Measurements from ENCODE around the gene ZNF446. TPM values are rescaled to one million over a fixed set of nuclear protein-coding genes. Genes with fewer than 3 reads are reported as not detected.

ZNF446 gene
- total RNA-seq, 1 donor: 7.3 TPM

DNA sequence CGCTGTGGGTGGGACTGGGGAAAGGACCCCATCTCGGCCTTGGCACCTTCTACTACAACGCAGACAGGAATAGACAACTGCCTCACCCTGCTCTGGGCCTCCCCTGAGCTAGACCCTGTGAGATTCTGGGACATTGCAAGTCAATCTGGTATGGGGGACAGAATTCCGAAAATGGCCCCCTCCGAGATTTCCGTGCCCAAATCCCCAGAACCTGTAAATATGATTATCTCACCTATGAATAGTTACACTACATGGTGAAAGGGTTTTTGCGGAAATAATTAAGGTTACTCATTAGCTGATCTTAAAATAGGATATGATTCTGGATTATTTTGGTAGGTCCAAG is 44.1 kb downstream of the ZNF446 start:
- H3K4me3 ChIP-seq (ENCODE audit: low read depth, low read length): peak overlapping the region; percentile 85
- DNase-seq (ENCODE audit: low read depth): no peak
- TF ChIP-seq, protein P1, sequence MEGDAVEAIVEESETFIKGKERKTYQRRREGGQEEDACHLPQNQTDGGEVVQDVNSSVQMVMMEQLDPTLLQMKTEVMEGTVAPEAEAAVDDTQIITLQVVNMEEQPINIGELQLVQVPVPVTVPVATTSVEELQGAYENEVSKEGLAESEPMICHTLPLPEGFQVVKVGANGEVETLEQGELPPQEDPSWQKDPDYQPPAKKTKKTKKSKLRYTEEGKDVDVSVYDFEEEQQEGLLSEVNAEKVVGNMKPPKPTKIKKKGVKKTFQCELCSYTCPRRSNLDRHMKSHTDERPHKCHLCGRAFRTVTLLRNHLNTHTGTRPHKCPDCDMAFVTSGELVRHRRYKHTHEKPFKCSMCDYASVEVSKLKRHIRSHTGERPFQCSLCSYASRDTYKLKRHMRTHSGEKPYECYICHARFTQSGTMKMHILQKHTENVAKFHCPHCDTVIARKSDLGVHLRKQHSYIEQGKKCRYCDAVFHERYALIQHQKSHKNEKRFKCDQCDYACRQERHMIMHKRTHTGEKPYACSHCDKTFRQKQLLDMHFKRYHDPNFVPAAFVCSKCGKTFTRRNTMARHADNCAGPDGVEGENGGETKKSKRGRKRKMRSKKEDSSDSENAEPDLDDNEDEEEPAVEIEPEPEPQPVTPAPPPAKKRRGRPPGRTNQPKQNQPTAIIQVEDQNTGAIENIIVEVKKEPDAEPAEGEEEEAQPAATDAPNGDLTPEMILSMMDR (IDR thresholded peaks at IDR 0.05; ENCODE audit: insufficient read depth, low read depth, low read length): no peak

DNA sequence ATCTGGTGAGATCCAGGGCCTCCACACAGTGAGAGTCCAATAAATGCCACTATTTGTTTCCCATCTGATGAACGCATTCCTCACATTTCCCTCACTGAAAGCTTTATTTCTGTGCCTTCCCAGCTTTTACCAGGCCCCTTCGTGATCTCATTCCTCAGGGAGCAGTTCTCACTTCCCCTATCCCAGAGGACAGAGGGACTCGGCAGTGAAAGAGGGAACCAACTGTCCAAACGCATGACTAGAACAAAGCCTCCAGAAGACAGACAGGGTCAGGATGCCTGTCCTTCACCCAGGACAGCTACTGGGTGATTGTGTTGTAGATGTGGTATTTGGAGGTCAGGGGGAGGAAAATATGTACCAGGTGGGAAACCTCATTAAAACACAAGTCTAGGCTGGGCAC is 45.5 kb downstream of the ZNF446 start:
- TF ChIP-seq, protein P1 (IDR thresholded peaks at IDR 0.05; ENCODE audit: insufficient read depth, low read depth, low read length): no peak
- no peak for DNase-seq (ENCODE audit: low read depth)
- H3K4me3 ChIP-seq (ENCODE audit: low read depth, low read length): no peak overlapping the region

DNA sequence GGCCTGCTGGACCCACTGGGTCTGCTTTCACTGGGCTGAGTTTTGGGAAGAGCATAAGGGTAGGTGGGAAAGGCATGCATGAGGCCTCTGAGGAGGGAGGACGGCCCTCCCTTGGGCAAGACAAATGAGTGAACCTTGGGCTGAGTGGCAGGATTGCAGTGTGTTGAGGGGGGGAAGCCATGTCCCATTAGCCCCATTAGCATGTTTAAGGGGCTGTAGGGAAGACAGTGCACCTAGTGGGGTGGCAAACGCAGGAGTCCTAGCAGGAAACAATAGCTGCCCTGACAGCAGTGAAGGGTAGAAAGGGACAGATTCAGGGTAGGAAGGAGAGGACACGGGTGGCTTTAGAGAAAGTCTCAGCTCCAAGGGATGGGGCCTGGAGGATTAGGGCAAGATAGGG is 46.6 kb downstream of the ZNF446 start:
- no peak for DNase-seq (ENCODE audit: low read depth)
- TF ChIP-seq, protein P1 (IDR thresholded peaks at IDR 0.05; ENCODE audit: insufficient read depth, low read depth, low read length): no peak
- H3K4me3 ChIP-seq (ENCODE audit: low read depth, low read length): no peak overlapping the region

DNA sequence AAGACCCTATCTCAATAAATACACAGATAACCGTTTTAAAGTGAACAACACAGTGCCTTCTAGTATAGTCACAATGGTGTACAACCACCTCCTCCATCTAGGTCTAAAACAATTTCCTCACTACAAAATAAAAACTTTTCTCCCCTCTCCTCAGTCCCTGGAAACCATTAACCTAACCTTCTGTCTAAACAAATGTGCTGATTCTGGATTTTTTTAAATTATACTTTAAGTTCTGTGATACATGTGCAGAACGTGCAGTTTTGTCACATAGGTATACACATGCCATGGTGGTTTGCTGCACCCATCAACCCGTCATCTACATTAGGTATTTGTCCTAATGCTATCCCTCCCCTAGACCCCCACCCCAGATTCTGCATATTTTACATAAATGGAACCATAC is 53.3 kb downstream of the ZNF446 start:
- H3K4me3 ChIP-seq (ENCODE audit: low read depth, low read length): no peak overlapping the region
- TF ChIP-seq, protein P1 (IDR thresholded peaks at IDR 0.05; ENCODE audit: insufficient read depth, low read depth, low read length): no peak
- no peak for DNase-seq (ENCODE audit: low read depth)

Small RNA genes within 50 kb of the gene (small RNA-seq; reads per million reads assigned to genes)
- gene RN7SL693P (not detected), gene RNU6-1337P (not detected)

Other genes starting within 250 kb of the ZNF446 start
- 26.7 and 47.5 TPM in 2 replicates for gene ZNF544, start 247.4 kb upstream of the ZNF446 start, total RNA-seq
- gene ZNF8, start 197.4 kb upstream of the ZNF446 start, total RNA-seq: 6.4 and 9.5 TPM in 2 replicates
- 30.6 and 34.5 TPM in 2 replicates for gene ERVK3-1, start 171.0 kb upstream of the ZNF446 start, total RNA-seq
- 2.6 and 3.0 TPM in 2 replicates for gene ZSCAN22, start 149.4 kb upstream of the ZNF446 start, total RNA-seq
- 1.3 TPM in 2 replicates for gene A1BG, start 122.9 kb upstream of the ZNF446 start, total RNA-seq
- gene ZNF497, start 113.6 kb upstream of the ZNF446 start, total RNA-seq: 0.32 and 0.86 TPM in 2 replicates
- 1.7 and 2.9 TPM in 2 replicates for gene ZNF837, start 95.3 kb upstream of the ZNF446 start, total RNA-seq
- gene RPS5, start 89.1 kb upstream of the ZNF446 start, total RNA-seq: 1,142 and 1,183 TPM in 2 replicates
- under 0.01 TPM in 1 of 2 replicates, not detected in the other for gene RNF225, start 80.7 kb upstream of the ZNF446 start, total RNA-seq
- gene ZNF584, start 67.7 kb upstream of the ZNF446 start, total RNA-seq: 18.4 and 26.3 TPM in 2 replicates
- 8.7 and 11.7 TPM in 2 replicates for gene ZNF132, start 36.2 kb upstream of the ZNF446 start, total RNA-seq
- gene ZNF324B, start 24.7 kb upstream of the ZNF446 start, total RNA-seq: 10.4 and 11.6 TPM in 2 replicates
- 16.8 and 17.4 TPM in 2 replicates for gene ZNF324, start 9.3 kb upstream of the ZNF446 start, total RNA-seq
- gene SLC27A5, start 35.6 kb downstream of the ZNF446 start, total RNA-seq: 3.0 and 4.5 TPM in 2 replicates
- gene ZBTB45, start 43.5 kb downstream of the ZNF446 start, total RNA-seq: 4.7 and 6.1 TPM in 2 replicates
- 295 and 389 TPM in 2 replicates for gene TRIM28, start 67.7 kb downstream of the ZNF446 start, total RNA-seq
- 111 and 120 TPM in 2 replicates for gene CHMP2A, start 78.8 kb downstream of the ZNF446 start, total RNA-seq
- gene UBE2M, start 82.3 kb downstream of the ZNF446 start, total RNA-seq: 78.3 and 81.6 TPM in 2 replicates
- 15.5 and 16.1 TPM in 2 replicates for gene MZF1, start 97.0 kb downstream of the ZNF446 start, total RNA-seq